Amygdala (tissue), 56 donors: ENCODE measurements around the gene STX11.
"Not testable (repeated sequence)": the region's sequence is repeated elsewhere in the genome, so short reads cannot be mapped to it uniquely, and the experiment has no call there.

ENCODE experiments used
- DNase-seq, 56 donors: peaks; one replicate each; lab custom pipeline; 2025; lab: John Stamatoyannopoulos, UW

Gene STX11

DNA sequence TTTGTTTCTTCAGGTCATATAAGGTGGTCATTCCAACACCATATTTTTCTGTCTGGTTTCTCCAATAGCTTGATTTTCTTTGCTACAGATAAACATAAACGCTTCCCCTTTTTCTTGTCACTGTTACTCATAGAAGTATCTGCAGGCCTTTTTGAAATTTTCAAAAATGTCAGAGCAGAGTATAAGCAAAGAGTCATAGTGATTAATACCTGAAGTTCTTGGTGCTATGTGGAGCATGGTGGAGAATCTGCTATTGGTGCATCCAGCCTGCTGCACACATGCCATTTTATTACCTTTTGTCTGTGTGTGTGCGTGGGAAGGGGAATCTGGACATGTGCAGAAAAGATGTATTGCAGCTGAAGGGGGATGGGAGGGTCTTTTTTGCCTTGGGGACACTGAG lies 19.7 kb downstream of the STX11 start:
- DNase-seq = no peak

DNA sequence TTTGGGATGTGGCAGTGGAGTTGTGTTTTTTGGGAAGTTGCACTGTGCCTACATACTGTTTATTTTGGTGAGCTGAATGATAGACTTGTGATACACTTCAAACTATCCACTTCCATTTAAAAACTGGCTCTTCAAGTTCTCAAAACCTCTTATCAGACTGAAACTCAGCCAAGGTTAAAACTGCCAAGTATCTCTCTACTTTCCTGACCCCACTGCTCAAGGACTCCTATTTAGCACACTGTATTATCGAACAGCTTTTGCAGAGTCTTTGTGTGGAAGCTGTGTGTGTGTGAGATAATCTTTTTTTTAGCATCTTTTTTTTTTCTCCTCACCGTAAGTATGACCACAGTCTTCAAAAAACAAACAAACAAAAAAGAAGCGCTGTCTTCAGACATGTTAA lies 21.1 kb downstream of the STX11 start:
- DNase-seq = no peak

DNA sequence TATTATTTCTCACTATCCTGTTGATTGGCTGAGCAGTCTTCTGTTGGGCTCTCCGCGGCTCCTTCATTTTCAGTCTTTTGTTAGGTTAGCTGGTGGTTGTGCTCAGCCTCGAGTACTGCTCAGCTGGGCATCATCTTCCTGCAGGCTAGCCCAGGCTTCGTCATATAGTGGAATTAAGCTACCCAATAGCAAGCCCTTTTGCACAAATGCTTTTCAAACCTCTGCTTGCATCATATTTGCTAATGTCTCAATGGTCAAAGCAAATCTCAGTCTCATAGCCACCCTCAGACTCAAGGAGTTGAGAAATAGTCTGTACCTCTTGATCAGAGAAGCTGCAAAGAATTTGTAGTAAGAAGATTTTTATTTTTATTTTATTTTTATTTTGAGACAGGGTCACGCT lies 23.7 kb downstream of the STX11 start:
- no peak for DNase-seq

DNA sequence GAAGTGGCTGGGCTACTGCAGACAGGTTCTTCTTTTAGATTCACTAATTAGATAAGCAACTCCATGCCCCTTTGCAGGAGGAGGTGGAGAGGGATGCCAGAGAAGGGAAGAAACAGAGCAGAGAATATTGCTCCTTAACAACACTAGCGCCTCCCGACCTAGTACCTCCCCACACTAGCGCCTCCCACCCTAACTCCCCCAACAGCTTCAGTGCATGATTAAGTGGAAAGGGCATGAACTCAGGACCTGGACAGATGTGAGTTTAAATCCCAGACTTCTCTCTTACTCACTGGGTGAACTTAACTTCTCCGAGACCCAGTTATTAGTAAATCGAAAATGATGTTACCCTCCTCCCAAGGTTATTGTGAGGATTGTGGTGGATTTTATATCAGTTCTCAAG lies 25.7 kb downstream of the STX11 start:
- DNase-seq = no peak

DNA sequence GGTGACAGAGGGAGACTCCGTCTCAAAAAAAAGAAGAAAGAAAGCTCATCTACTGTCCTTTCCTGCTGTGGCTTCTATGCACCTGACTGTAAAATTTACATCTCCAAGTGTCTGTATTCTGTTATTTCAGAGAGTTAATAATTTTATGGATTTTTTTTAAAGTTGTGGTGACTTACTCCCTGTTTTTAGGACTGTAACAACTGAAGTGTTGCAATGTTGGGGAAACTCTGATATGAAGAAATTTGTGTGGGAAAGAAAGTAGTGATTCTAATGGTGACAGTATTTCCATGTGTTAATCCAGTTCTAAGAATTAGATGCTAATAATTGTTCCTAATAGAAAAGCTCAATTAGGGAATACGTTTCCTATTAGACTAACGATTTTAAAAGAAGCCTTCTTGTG lies 27.4 kb downstream of the STX11 start:
- DNase-seq = no peak

DNA sequence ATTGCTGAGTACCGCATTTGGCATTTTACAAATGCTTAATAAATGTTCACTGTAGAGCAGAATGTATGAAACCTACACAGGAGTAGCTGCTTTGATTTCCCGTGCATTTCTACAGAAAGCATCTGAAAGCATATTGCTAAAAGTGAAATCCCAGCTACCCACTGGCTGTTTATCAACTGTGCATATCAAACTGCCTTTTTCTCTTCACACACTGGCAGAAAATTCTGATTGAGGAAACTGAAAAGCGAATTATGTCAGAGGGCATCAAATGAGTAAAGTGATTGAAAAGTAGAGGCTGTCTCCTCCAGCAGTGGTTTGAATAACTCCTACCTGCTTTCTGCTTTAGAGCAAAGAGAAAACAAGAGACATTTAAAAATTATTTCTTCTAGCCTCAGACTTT lies 28.0 kb downstream of the STX11 start:
- no peak for DNase-seq

DNA sequence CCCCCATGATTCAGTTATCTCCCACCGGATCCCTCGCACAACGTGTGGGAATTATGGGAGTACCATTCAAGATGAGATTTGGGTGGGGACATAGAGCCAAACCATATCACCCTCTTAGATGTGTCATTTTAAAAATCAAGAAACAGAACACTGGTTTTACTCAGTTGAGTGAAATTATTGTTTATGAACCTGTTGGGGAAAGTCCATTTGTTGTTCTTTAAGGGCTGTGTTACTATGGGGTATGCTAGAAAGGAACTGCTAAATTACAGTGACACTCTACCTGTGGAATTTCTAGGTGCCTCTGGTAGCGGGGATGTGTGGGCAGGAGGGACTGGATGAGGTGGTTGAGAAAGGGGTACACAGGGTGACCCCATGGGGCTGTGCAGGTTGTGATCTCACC lies 28.9 kb downstream of the STX11 start:
- no peak for DNase-seq

DNA sequence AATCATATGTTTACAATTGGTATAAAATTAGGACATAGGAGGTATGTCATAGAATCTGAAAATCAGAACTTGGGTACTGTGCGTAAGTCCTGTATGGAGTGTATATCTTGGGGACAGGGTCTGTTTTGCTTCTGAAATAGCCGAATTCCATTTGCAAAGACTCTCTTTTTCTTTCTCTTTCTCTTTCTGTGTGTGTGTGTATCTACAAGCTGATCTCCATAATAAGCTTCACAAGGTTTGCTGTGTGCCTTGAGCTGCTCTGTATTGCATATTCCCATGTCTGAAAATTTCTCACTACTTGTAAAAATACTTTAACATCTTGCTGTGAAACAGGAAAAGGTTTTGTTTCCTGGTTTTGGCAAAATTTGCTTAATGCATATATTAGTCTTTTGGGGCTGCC lies 29.5 kb downstream of the STX11 start:
- DNase-seq = no peak

DNA sequence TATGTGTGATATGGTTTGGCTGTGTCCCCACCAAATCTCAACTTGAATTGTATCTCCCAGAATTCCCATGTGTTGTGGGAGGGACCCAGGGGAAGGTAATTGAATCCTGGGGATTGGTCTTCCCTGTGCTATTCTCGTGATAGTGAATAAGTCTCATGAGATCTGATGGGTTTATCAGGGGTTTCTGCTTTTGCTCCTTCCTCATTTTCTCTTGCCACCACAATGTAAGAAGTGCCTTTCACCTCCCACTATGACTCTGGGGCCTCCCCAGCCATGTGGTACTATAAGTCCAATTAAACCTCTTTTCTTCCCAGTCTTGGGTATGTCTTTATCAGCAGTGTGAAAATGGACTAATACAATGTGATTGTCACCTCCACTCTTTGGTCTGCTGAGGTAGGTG lies 30.0 kb downstream of the STX11 start:
- DNase-seq = not testable (repeated sequence)

DNA sequence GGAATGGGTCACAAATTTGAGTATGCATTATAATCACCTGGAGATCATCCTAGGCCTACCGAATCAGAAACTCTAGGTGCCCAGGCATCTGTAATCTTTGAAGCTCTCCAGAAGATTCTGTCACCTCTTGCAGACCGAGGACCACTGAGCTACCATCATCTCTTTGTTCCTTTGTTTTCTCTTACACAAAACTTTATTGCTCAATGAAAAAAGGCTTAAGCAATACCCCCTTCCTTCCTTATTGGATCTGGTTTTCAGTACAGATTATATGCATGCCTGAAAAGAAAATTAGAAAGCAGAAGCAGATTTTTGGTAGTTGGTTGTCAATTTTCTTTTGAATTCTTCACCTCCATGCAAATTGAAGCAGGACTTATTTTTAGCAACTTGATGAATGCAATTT lies 31.3 kb downstream of the STX11 start:
- DNase-seq = no peak

DNA sequence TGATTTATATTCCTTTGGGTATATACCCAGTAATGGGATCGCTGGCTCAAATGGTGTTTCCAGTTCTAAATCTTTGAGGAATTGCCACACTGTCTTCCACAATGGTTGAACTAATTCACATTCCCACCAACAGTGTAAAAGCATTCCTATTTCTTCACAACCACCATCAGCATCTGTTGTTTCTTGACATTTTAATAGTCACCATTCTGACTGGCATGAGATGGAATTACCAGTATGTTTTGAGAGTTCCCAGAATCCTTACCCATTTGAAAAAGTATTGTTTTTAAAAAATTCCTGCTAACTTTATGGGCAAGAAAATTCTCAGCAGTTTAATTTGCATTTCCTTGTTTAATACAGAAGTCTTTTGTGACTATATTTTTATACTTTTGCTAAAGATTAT lies 33.9 kb downstream of the STX11 start:
- not testable (repeated sequence) for DNase-seq

DNA sequence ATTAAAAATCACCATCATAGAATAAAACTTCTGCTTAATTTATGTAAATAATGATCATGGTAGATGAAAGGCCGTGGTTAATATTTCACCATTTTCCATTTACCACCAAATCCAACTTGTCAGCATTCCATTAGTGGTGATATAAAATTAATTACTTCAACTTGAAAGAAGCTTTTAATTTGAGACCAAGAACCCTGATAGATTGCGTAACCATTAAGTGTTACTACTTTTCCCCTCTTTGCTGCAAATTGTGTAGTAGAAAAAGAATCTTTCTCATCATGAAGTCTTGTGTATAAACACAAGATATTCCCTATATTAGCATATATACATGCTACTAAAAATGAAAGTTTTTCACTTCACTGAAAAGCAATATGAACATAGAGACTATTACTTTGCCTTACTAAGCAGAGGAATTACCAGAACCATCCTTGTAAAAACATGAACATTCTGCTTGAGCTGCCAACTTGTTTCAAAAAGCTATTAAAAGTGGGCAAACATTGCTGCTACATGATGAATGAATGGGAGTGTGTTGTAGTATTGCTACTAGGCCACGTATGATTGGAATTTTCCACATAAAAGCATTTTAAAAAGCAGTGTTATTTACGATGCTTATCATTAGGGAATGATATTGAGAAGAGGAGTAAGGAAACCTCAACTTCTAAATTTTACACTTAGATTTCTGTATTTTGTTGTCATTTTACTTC lies 35.0 kb downstream of the STX11 start:
- no peak for DNase-seq

DNA sequence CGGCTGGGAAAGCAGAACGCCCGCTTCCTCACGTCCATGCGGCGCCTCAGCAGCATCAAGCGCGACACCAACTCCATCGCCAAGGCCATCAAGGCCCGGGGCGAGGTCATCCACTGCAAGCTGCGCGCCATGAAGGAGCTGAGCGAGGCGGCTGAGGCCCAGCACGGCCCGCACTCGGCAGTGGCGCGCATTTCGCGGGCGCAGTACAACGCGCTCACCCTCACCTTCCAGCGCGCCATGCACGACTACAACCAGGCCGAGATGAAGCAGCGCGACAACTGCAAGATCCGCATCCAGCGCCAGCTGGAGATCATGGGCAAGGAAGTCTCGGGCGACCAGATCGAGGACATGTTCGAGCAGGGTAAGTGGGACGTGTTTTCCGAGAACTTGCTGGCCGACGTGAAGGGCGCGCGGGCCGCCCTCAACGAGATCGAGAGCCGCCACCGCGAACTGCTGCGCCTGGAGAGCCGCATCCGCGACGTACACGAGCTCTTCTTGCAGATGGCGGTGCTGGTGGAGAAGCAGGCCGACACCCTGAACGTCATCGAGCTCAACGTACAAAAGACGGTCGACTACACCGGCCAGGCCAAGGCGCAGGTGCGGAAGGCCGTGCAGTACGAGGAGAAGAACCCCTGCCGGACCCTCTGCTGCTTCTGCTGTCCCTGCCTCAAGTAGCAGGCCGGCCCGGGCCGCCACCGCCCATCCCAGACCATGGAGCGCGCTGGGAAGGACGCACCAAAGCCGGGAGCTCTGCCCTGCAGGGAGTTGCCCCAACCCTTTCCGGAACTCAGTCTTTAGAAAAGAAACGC lies 36.7 kb downstream of the STX11 start:
- no peak for DNase-seq

DNA sequence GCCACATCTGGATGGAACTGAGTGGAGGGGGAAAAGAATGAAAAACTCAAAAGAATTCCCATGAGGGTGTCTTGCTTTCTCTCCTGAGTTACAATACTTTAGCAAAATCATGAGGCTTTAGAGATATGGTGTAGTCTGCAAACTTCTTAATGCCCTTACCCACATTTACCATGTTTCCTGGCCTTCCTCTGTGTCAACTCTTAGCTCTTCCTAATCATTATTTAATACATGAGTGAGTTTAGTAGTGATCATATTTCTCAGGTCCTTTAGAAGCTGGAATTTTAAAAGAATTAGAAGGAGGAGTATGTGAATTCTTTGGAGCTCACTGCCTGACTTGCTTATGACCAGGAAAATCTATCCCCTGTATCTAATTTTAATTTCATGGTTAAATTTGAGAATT lies 39.0 kb downstream of the STX11 start:
- no peak for DNase-seq

DNA sequence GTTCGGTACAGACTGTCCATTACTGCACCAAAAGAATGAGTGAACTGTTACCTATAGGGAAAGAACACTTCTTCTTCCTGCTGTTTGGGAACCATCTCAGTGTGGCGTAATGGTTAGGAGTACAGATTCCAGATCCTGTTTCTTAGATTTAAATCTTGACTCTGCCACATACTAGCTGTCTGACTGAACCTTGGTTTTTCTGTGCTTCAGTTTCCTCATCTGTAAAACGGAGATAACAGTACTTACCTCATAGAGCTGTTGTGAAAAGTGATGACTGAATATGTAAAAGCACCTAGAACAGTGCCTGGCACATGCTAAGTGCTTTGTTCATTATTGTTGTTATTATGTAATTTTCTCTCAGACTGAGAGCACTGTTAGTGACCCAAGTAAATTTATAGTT lies 39.8 kb downstream of the STX11 start:
- DNase-seq = no peak

DNA sequence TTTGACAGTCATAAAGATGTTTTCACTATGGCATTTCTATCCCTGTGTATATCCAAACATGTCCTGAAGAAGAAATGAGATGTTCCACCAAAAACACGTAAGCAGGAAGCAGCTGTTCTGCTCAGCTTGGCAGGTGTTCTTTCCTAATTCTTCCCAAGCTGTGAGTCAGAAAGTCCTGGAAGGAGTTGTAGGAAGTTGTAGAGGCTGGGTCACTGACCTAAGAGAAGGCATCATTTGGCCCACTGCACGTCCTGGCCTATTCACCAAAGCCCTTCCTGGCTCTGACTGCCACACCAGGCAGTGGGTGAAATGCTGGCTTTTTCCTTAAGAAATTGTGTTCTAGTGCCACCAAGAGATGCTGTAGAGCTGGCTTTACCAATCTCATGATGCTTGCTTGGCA lies 40.3 kb downstream of the STX11 start:
- DNase-seq = no peak

DNA sequence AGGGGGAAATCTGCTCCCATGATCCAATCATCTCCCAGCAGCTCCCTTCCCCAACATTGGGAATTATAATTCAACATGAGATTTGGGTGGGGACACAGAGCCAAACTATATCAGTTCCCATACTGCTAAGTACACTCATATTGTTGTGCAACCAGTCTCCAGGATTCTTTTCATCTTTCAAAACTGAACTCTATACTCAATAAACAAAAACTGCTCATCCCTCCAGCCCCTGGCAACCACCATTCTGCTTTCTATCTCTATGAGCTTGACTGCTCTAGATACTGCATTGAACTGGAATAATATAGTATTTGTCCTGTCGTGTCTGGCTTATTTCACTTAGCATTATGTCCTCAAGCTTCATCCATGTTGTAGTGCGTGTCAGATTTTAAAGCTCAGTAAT lies 42.9 kb downstream of the STX11 start:
- no peak for DNase-seq

DNA sequence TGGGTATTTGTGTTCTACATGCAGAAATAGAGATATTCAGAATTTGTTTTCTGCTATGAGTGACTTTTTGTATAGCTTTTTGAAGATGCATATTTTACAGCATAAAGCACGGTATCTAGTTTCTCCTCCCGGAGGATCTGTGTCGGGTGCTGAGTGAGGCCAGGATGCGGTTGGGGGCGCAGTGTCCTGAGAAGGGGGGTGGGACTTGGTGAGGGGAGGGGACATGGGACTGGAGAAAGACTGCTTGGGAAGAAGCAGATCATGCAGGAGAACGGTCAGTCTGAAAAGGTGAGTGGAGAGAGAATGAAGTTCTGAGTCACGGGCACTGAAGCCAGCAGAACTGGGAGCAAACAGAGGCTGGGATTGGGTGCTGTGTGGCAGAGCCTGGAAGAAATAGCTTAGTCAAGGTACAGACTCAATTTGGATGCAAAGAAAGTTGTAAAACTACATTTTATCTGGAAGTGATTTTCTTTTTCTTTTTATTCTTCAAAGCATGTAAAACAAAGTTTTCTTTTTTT lies 44.0 kb downstream of the STX11 start:
- DNase-seq = no peak

DNA sequence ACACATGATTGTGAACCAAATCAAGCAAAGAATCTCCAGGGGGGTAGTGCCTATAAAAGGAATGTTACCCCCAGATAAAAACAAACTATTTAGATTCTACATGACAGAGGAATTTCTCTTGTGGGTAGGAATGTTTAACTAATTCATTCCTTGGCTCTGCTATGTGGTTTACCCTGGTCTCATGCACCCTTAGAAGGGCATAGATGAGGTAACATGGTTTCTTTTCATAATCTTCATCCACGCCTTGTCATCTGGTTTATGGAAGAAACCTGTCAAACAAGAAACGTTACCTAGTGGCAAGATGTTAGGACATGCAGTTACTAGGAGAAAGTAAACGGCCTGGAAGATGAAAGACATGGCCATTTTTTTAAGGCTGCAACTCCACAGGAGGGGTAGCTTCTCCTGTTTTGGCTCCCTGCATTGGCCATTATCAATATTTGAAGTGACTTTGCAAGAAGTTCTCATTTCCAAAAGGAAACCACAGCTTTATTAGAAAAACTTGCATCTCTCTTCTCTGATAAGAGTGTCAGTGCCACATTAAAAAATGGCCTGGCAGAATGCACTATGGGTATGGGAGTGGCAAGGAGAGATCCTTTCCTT lies 45.5 kb downstream of the STX11 start:
- no peak for DNase-seq

DNA sequence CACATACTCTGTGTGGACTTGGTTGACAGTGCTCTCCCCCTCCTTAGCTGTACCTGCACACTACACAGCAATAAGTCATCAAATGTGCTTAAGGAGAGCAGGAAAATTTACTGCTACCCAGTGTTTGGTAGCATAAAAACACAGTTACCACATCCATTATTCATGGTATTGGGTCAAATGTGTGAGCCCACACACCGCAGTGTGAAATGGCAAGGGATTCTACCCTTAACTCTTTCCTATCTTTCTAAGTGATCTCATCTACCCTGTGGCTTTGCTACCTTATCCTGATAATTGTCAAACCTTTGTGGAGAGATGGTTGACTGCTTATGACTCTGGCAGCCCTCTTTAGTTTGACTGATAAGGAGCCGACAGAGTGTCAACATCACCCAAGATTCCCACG lies 47.6 kb downstream of the STX11 start:
- no peak for DNase-seq

DNA sequence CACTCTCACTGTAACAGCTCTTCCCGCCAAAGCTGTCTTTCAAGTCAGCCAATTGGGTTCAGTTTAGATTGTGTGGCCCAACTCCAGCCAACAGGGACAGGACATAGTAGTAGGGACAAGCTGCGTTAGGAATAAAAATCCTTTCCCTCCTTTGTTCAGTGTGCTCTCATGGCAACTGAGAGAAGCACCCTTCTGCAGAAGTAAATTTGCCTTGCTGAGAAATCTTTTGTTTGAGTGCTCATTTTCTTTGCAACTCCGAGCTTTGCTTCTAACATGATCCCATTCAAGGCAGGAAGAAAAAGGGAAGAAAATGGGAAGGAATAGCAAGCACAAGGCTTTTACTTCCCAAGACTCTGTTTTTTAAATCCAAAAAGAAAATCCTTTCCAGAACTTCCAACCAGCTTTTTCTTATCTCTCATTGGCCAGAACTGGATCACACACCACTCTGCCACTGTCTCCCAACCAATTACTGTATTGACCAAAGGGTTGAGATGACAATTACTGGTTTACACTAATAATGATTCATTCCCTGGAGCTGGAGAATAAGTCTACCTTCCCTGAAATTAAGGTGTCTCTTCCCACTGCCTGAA lies 52.7 kb downstream of the STX11 start:
- DNase-seq = no peak
